ENCODE results near the gene PAX1.

PAX1 gene

GRCh38 chr20:21705575-21706260 lies at the start of gene PAX1:
TSS of gene PAX1 (plus strand) at chr20:21705664. CDS start at chr20:21705713, 49 bp downstream.
- no peak for DNase-seq

GRCh38 chr20:21656308-21657067 lies 49.0 kb upstream of the PAX1 start:
- DNase-seq = no peak

GRCh38 chr20:21661488-21662055 lies 43.9 kb upstream of the PAX1 start:
- DNase-seq = no peak

- no peak for DNase-seq
These were observed 42.0 kb upstream of the PAX1 start for GRCh38 chr20:21663465-21663864.

GRCh38 chr20:21665687-21666446 lies 39.6 kb upstream of the PAX1 start:
- no peak for DNase-seq

- no peak for DNase-seq
These were observed 35.3 kb upstream of the PAX1 start for GRCh38 chr20:21670126-21670525.

- DNase-seq = no peak
These were observed 34.5 kb upstream of the PAX1 start for GRCh38 chr20:21670981-21671380.

GRCh38 chr20:21677261-21677660 lies 28.2 kb upstream of the PAX1 start:
- DNase-seq = no peak

GRCh38 chr20:21677781-21678180 lies 27.7 kb upstream of the PAX1 start:
- no peak for DNase-seq

GRCh38 chr20:21681234-21681921 lies 24.1 kb upstream of the PAX1 start:
- no peak for DNase-seq

- no peak for DNase-seq
These were observed 23.5 kb upstream of the PAX1 start for GRCh38 chr20:21681922-21682318.

GRCh38 chr20:21682521-21682954 lies 22.9 kb upstream of the PAX1 start:
- DNase-seq = no peak

- DNase-seq = no peak
These were observed 20.8 kb upstream of the PAX1 start for GRCh38 chr20:21684671-21685070.

- DNase-seq = no peak
These were observed 19.5 kb upstream of the PAX1 start for GRCh38 chr20:21685981-21686380.

- DNase-seq = no peak
These were observed 12.1 kb upstream of the PAX1 start for GRCh38 chr20:21693322-21693721.

GRCh38 chr20:21698494-21699215 lies 6.8 kb upstream of the PAX1 start:
- DNase-seq = no peak

GRCh38 chr20:21699216-21699508 lies 6.3 kb upstream of the PAX1 start:
- DNase-seq = no peak

- no peak for DNase-seq
These were observed 4.1 kb upstream of the PAX1 start for GRCh38 chr20:21701171-21701876.

- no peak for DNase-seq
These were observed 3.4 kb upstream of the PAX1 start for GRCh38 chr20:21702016-21702415.

- DNase-seq = no peak
These were observed 2.7 kb upstream of the PAX1 start for GRCh38 chr20:21702553-21703470.
